CD4-positive, alpha-beta T cell treated with Interleukin-4 for 4 hours (primary cell): ENCODE data around the gene PLEKHG5.
"Not testable (repeated sequence)": the region's sequence is repeated elsewhere in the genome, so short reads cannot be mapped to it uniquely, and the experiment has no call there.

Experiments
- DNase-seq: peaks from one replicate; pipeline ENCODE4 v3.0.0-alpha.2; 2020

Gene PLEKHG5

DNA sequence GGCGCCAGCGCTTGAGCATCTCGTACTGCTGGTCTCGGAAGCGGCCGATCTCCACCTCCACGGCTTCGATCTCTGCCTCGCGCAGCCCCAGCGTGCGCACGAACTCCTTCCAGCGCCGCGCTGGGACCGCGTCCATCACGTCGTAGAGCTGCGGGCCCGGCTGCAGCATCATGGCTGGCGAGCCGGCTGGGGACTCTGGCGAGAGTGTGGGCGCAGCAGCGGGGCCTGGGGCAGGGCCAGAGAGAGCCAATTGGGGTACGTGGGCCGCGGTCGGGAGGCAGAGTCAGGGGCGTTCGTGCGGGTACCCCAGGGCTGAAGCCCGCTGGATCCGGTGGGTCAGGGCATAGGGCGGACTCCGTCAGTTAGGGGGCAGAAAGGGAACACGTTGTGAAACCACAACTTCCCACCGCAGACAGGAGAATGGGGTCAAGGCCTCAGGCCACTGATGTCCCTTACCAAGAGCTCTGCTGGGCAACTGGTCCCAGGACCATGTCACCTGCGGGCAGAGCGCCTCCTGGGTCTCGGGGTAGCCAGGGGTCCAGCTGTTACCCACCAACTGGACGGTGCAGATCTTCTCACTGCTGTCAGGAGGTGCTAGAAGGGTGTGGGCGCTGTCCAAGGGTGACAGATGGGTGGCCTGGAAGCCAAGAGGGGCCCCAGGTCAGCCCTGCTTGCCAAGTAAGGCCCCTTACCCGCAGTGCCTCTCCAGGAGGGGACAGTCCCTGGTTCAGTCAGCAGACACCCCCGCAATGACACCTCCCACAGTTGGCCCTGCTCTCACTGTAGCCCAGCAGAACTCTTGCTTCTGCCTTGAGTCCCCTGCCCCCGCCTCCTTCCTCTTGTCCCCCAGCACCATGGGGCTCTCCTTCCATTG lies 29.7 kb downstream of the PLEKHG5 start:
- no peak for DNase-seq

DNA sequence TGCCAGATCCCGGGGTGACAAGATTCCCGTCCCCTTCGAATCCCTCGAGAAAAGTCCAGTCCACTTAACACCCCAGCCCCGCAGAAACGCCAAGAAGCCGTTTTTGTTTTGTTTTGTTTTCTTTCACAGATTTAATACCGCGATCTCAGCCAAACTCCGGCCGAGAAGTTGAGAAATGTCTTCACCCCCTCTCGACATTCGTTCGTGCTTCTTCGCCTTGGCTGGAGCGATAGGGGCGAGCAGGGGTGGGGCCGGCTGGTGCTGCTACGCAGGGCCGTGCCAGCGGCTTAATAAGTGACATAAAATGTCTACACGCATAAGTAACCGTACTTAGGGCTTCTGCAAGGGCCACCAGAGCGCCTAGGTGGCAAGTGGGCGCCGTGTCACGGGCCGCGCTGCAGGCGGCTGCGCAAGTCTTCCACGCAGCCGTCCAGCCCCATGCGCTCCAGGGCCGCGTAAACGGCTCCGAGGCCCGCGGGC lies 30.4 kb downstream of the PLEKHG5 start:
- DNase-seq, result no peak

DNA sequence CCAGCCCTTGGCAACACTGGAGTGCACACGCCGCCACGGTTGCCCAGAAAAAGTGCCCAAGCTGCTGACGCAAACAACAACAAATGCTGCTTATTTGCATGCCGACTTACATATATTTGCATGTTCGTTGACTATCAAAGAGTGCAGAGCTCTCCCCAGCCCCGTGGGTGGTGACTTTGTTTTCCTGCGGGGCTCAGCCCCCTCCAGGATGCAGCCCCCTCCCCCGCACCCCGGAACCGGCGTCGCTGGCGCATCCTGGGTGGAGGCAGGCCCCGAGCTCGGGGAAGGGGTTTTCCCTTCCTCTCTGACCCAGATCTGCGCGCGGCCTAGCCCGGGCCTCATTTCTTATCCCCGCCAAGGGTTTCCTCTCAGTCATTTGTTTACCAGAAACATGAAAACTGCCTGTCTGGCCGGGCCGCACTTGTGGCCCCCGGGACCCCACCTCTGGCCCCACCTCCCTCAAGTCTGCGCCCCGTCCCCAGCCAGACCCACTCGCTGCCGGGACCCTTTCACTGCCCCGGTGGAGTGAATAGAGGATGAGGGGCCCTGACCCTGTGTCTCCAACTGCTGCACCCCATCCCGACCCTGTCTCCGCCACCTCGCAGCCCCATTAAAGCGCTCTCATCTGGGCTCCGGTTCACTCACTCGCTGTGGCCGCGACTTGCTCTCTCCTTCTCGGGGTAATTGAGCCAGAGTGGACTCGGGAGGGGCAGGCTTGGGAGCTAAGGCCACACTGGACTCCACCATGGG lies 31.0 kb downstream of the PLEKHG5 start:
- DNase-seq, result peak; percentile 96

DNA sequence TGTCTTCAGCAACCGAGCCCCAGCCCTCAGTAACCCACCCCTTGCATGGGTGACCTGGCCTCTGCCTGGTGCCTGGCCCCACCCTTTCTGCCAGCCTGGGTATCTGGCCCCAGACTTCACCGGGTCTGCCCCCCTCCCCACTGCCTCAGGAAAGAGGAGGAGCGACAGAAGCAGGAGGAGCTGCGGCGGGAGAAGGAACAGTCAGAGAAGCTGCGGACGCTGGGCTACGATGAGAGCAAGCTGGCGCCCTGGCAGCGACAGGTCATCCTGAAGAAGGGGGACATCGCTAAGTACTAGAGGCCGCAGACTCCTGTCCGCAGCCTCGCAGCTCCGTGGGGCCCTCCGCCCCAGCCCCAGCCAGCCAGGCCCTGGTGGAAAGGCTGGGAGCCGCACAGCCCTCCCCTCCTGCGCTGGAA lies 31.6 kb downstream of the PLEKHG5 start:
- DNase-seq, result peak; percentile 83

DNA sequence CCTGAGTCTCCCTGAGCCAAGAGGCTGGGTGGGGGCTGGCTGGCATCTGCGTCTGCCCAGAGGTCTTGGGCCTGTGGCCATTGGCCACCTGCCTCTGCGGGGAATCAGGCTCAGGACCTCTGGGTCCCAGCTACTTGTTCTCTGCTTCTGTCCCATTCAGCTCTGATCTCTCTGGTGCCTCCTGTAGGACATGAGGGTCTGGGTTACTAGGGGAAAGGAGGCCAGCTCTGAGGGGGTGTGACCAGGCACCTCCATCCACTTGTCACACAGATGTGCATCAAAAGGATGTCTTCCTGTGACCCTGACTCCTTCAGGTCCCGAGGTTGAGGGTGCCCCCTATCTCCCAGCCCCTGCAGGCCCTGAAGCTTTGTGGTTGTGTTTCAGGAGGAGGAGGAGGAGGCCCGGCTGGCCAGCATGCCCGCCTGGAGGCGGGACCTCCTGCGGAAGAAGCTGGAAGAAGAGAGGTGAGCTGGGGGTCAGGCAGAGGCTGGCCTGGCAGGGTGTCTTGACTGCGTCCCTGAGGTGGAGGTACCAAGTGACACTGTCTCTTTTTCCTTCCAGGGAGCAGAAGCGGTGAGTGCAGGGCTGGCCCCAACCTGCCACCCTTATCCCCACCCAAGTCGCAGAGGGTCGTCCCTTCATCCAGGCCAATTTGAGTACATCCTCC lies 34.5 kb downstream of the PLEKHG5 start:
- no peak for DNase-seq

DNA sequence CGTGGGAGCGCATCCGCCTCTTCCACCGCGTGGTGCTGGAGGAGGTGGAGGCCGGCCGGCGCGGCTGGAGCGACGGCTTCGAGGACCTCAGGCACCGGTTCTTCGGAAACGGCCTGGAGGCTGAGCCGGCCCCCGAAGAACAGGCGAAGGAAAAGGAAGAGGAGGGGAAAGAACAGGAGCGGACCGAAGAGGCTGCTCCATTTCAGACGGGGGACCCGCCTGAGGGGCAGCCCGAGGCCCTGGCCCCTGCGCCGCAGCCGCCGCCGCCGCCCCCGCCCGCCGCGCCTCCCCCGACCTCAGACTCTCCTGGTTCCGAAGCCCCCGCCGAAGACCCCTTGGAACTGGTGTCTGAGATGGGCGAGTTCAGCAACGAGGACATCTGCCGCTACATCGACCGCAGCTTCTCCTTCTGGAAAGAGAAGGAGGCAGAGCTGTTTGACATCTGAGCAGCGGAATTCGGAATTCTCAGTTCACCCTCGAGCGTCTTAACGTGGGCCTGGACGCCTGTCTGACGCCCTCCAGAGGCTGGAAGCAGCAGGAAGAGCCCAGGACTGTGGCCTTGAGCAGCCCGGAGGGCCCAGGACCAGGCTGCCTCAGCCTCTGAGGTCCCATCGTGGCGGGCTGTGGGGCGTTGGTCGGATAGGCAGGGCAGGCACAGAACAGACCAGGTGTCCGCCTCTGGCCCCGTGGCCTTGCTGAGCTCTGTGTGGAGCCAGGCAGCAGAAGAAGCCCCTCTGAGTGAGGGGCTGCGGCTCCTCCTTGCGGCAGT lies 35.5 kb downstream of the PLEKHG5 start:
- not testable (repeated sequence) for DNase-seq

DNA sequence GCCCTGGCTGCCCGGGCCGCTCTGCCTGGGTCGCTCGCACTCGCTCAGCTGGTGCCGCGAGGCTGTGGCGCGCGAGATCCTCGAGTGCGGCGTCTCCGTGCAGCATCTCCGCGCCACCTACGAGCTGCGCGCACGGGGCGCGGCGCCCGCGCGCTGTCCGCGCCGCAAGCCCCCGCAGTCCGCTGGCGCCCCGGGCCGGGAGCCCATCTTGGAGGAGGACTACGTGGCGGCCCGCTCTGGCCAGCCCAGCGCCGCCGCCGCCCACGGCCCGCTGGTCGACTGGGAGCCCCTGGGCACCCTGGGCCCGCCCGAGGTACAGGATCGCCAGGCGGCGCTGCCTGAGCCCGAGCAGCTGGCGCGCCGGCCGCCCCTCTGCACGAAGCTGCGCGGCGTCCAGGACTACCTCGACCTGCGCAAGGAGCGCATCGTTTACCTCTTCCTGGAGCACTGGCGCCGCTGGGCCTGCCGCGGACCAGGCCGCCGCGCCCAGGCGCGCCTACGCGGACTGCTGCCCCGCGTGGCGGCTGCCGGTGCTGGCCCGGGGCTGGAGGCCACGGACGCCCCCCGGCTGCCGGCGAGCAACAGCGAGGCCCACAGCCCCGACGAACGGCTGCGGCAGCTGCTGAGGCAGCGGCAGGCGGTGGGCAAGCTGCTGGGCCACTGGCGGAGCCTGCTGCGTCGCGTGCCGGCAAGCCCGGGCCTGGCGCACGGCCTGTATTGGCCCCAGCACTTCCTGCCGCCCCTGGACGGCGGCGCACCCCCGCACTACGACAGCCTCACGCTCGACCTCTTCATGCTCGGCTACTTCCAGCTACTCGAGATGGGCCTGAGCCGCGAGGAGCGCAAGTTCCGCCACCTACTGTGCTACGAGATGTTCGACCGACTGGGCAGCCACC lies 36.4 kb downstream of the PLEKHG5 start:
- peak; percentile 43 for DNase-seq

DNA sequence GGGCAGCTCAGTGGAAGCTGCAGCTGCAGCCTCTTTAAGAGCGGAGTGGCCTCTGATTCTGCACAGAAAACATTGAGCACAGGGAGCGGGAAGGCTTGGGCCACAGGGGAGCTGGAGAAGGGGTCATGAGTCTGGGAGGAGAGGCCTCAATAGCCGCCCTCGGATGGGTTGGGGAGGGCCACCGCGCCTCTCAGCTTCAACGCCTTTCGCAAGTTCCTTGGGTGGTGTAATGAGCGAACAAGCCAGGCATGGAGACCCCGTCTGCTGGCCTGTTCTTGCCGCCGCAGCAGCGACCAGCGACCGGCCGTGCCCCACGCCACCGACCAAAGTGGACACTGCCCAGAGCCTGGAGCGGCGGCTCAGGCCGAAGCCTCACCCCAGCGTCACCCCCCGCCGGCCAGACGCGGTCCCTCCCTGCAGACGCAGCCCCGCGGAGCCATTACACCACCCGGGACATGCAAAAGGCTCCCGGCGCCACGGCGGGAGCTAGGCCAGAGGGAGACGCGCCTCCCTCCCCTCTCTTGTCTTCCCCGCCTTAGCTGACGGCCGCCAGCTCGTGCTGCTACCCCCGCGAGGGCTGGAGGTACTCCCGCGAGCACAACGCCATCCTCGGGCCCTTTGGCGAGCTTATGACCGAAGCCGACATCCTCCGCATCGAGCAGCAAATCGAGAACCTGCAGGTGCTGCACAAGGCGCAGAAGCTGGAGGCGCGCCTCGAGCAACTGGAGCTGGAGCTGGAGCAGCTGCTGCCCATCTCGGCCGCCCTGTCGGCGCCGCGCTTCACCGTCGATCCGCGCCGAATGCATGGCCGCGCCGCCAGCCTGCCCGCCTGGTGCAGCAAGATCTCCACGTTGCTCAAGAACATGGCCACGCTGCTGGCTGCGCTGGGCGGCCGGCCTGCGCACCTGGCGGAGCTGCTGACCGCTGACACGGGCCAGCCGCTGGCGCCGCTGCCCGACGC lies 37.3 kb downstream of the PLEKHG5 start:
- DNase-seq, result not testable (repeated sequence)

DNA sequence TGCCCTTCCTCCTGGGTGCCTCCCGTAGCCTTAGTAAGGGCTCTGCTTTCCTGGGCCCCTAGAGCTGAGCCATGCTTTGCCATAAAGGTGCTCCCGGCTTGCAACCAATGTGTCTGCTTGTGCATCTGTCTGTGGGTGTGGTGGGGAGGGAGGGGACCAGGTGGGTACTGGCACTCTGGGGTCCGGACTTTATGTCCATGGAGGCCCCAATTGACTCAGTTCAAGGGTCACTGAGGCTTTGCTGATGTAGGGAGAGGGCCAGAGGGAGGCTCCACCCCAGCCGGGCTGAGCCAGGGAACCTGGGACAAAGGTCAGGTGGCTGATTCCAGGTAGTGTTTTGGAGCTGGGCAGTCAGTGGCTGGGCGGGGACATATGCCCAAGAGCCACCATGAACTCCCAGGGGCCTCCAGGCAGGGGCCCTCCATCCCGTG lies 40.5 kb downstream of the PLEKHG5 start:
- DNase-seq, result no peak

DNA sequence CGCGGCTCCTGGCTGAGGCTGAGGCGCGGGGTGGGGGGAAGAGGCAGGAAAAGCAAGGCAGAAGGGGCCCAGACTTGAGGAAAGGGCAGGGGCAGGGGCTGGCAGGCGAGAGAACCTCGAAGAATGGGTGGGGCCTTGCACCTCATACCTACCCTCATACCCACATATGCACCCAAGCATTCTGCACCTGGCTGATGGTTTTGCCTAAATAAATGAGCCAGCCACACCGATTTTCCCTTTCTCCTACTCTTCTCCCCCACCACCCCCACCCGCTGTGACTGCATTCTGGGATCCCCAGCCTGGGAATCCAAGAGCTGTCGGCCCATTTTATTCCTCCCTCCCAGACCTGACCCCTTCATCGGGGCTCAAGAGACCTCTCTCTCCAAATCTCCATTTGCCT lies 41.0 kb downstream of the PLEKHG5 start:
- DNase-seq, result not testable (repeated sequence)

DNA sequence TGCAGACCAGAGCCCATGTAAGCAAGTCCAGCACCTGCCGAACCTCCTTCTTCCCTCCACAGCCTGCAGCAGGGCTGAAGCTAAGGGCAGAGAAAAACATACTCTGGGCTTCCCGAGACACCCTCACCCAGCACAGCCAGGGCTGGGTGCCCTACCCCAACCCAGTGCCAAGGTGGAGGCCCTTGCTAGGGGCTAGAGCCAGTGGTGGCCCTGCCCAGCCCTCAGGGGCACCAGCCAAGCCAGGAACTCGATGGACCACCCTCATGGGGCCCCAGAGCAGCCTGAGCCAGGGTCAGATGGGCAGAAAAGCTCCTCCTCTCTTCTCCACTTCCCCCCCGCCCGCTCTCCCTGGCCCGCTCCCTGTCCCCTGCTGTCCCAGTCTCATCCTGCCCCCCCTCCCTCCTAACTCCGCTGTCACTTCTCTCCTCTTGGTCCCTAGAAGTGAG lies 41.4 kb downstream of the PLEKHG5 start:
- DNase-seq, result no peak

DNA sequence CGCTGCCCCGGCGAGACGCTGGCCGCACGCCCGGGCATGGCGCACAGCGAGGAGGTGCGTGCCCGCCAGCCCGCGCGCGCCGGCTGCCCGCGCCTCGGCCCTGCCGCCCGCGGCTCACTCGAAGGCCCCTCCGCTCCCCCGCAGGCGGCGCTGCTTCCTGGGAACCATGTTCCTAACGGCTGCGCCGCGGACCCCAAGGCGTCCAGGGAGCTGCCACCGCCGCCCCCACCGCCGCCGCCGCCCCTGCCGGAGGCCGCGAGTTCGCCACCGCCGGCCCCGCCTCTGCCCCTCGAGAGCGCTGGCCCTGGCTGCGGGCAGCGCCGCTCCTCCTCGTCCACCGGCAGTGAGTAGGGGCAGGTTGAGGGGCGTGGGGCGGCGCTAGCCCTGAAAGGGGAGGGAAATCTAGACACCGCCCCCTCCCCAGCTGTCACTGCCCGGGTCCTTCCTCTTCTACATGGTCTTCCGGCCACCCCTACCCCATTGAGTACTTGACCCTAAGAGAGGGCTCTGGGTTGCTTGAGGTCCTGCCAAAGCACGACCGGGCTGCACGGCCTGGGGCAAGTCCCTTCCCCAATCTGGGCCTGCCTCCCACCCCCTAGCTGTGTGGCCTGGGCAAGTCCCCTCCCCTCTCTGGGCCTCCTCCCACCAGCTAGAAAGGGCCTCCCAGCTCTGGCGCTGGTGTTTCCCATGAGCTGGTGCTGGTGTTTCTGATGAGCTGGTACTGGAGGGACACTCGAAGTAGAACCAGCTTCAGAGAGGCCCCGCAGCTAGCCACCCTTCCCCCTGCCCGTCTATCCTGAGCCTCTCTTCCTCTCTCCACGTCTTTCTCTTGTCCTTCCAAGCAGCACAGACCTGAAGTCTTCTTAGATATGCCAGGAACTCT lies 42.5 kb downstream of the PLEKHG5 start:
- DNase-seq, result no peak

DNA sequence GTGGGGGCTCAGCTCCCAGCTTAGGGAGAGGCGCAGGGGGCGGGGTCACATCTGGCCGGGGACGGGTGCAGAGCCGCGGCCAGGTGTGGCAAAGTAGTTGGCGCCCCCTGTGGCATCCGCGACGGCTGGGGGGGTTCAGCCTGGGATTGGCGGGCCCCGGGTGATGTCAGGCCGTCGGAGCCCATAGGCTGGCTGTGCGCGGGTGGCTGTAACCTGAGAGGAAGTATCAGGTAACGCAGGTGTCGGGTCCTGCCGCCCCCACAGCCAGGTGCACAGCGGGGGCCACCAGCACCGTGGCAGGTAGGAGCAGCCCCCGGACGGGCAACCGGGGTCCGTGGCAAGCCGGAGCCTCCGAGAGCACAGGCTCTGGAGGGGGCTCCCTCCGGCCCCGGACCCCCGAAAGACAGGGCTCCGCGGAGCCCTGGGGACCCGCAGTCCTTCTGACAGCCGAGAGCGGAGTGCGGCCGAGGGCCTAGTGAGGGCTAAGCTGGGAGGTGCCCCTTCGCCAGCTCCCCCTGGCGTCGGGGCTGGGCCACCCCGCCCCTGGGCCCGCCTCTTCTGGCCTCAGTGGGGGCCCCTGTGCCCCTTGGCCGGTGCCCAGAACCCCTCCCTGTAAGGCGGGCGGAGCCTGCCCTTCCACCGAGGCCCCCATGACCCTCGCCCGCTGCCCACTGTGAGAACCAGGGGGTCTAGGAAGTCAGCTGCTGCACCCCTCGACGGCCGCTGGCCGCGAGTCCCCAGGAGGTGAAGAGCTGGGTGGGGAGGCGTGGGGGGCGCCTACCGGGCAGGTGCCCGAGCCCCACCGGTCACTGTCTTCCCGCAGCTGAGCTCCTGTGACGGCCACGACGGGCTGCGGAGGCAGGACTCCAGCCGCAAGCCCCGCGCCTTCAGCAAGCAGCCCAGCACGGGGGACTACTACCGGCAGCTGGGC lies 43.4 kb downstream of the PLEKHG5 start:
- peak; percentile 36 for DNase-seq

DNA sequence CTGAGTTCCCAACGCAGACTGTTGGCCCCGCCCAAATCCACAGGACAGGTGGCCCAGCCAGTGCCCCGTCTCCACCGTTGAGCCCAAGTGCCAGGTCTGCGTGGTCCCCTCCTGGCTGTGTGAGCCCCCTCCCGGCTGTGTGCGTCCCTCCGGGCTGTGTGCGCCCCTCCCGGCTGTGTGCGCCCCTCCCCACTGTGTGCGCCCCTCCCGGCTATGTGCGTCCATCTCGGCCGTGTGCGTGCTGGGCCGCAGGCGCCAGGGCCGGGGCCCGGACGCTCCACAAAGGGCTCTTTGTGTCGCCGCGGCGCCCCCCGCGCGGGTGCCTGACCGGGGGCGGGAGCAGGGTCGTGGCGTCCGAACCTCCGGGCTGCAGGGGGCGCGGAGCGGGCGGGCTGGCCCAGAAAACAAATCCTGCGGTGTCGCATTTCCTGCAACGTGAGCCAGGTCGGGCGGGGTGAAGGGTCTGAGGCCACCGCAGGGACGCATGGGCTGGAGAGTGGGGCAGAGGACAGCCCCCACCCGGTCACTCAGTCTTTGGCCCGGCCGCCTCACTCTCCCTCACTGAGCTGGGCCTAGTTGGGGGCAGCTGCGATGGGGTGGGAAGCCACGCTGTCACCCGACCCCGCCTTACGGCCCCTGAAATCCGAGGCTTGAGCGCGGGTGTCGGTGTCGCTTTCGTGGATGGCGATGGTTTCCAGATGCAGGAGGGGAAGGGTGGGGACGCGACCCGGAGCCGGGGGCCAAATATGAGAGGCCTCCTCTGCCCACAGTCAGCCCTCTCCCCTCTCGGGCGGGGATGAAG lies 44.2 kb downstream of the PLEKHG5 start:
- DNase-seq, result no peak

DNA sequence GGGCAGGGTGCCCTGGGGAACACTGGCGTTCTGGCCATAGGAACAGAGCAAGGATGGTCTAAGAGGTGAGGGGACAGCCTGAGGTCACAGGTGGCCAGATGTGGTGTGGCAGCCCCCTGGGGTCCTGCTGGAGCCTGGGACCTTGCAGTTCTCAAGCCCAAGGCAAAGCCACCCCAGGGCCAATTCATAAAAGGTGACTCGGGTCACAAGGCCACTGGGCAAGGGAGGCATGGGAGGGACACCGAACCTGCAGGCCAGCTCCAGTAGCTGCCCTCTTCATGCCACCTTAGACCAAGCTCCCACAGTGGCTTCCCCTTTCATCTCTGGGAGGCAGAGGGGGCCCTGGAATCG lies 44.8 kb downstream of the PLEKHG5 start:
- no peak for DNase-seq

DNA sequence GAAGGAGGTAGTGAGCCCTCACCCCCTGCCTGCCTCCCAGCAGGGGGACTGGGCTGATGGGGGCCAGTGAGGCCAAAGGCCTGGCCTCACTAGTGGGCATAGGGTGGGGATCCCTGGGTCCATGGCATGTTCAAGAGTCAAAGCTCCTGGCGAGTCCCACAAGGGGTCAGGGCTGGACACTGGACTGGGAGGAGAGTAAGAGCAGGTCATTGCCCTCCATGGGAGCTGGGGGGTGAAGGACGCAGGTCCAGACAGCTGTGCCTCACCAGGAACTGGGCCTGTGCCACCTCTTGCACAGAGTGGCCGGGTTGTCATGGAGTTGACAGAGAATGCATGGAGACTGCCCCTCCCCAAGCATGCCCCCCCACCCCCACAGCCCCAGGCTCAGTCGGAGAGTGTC lies 45.5 kb downstream of the PLEKHG5 start:
- not testable (repeated sequence) for DNase-seq
